Psoas muscle (tissue), 8 donors: ENCODE data around the gene EML4. TPM values are rescaled to one million over a fixed set of nuclear protein-coding genes. Genes with fewer than 3 reads are reported as not detected.

ENCODE experiments used
- ATAC-seq, 4 donors: fragments of 200-7000 bp; cut with Tn5 transposase; one replicate each; pipeline ENCODE4 v1.9.1; 2020; ENCODE audit warnings: moderate library complexity in 3 of 4, mild to moderate bottlenecking in 2 of 4
- DNase-seq, 2 donors: peaks; one replicate each; pipeline ENCODE4 v3.0.0-alpha.2; 2020
- H3K27ac ChIP-seq: fragments of 200-600 bp; one replicate; pipeline ENCODE4 v1.8.0; 2022
- H3K27me3 ChIP-seq, 3 donors: fragments of 200-600 bp in 1 of 3; one replicate each; pipeline versions ENCODE4 v1.6.1 to v1.8.0; 2013 to 2022; ENCODE audit warnings: low read length in 2 of 3, mild to moderate bottlenecking in 2 of 3, moderate library complexity in 1 of 3; ENCODE audit not compliant: insufficient read depth in 3 of 3
- H3K36me3 ChIP-seq, 2 donors: fragments of 200-600 bp in 1 of 2; one replicate each; pipeline versions ENCODE4 v1.6.1 to v1.8.0; 2013 to 2022; ENCODE audit warnings: low read depth in 1 of 2, mild to moderate bottlenecking in 1 of 2, moderate library complexity in 1 of 2; ENCODE audit not compliant: insufficient read depth in 1 of 2
- H3K4me1 ChIP-seq: fragments of 200-600 bp; one replicate; pipeline ENCODE4 v1.8.0; 2022
- H3K4me3 ChIP-seq: fragments of 200-600 bp; one replicate; pipeline ENCODE4 v1.8.0; 2022; ENCODE audit warnings: mild to moderate bottlenecking
- H3K9me3 ChIP-seq: fragments of 200-600 bp; one replicate; pipeline ENCODE4 v1.8.0; 2022
- CTCF ChIP-seq: fragments of 200-600 bp; IDR thresholded peaks from one replicate; pipeline ENCODE4 v1.8.0; 2022; ENCODE audit warnings: antibody characterized with exemption
- WGBS, 3 donors: extraction: QIAGEN DNeasy Blood & Tissue Kit; methylation state at CpG; one replicate each; pipeline versions ENCODE4 v1.1.6 to v1.1.7; 2013; 5-methylcytosine and 5-hydroxymethylcytosine counted together
- intact Hi-C, 2 donors: fragments of 100-400 bp; cut with DNase I; formaldehyde crosslinking; loops; one replicate each; pipeline versions ENCODE4 v1.11.0 to v1.14.2; 2022
- polyA plus RNA-seq, 3 donors: library from polyadenylated mRNA; stranded (reverse); fragments of 200-250 nt; gene quantifications; one replicate each; pipeline ENCODE4 v1.2.3, GENCODE V29; 2013
- total RNA-seq, 4 donors: library from RNA; stranded (reverse); fragmentation: NEBNext Ultra II Directional in 2 of 4; extraction: Animal tissue kit (Norgen Biotek cat#: 25700) in 2 of 4; gene quantifications; one replicate each; pipeline versions ENCODE4 v1.2.1 to v1.2.4, GENCODE V29; 2021 to 2023
- donor health status: healthy with polysubstance abuse.
- donor health status: DM: no; HTN: no; CAD: no; lungs with moderate emphysema.
- donor health status: Bipolar disorder and iron deficiency.
- donor health status: healthy.
- donor health status: DM: yes; HTN: yes; CAD: no.
- donor health status: DM: no; HTN: no; CAD: no.
- donor health status: DM: no; HTN: no; CAD: no.
- donor health status: DM: yes; HTN: yes; CAD: no.

The EML4 gene
- total and polyA plus RNA-seq, 7 donors = 2.7 to 8.9 (median 5.0) TPM

DNA sequence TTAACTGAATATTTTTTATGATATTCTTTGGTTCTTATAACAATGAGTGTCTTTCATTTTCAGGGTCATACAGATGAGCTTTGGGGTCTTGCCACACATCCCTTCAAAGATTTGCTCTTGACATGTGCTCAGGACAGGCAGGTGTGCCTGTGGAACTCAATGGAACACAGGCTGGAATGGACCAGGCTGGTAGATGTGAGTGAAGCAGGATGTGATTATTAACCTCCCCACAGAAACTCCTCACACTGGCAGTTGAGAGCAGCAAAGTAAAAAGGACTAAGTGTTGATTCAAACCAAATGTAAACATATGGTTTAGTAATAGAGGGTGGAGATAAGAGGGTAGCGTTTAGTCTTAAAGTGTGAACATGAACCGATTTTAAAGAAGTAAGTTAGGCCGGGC lies 134.1 kb downstream of the EML4 start:
- DNase-seq = no peak
- no peak for TF ChIP-seq CTCF
- no peak overlapping the region for H3K27ac ChIP-seq
- H3K9me3 ChIP-seq = no peaks in the 10 kb centered on the region
- no peaks in the 10 kb centered on the region for H3K27me3 ChIP-seq
- WGBS, 3 donors = 95 to 98% (median 97%) methylated on average over 3 of the region's 3 CpGs
- H3K4me3 ChIP-seq = no peak overlapping the region
- peaks cover 0 to 37% of the 10 kb centered on the region in 2 donors for H3K36me3 ChIP-seq
- no peak for ATAC-seq
- no peaks in the 10 kb centered on the region for H3K4me1 ChIP-seq
- intact Hi-C loops = no loop called here

DNA sequence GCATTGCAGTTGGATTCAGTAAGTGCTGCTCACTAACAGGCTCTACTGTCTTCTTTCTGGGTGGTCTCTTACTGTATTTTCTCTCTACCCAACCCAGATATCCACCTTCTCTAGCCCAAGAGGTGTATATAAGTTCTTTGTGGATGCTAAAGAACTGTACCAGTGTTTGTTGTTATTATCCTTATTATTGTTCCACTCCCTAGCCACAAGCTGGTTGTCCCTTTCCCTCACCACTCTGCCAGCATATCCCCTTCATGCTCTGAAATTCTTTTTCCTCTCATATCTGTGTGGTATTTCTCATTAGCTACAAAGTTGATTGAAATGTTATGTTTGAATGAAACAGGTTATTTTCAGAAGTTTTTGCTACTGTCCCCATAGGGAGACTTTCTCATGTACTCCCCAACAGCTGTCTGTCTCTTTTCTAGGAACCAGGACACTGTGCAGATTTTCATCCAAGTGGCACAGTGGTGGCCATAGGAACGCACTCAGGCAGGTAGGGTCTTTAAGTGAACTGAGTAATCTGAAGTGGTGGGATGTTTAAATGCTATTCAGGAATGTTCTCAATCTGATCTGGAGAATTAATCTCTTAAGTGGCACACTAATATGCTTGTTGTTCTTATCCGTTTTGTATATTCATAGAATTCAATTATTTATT lies 135.0 kb downstream of the EML4 start:
- no peak for TF ChIP-seq CTCF
- Histone ChIP-seq H3K4me3 (no peak overlapping the region), H3K27ac (no peak overlapping the region), H3K27me3 (no peaks in the 10 kb centered on the region), H3K36me3 (peaks cover 0 to 33% of the 10 kb centered on the region in 2 donors), H3K9me3 (no peaks in the 10 kb centered on the region), H3K4me1 (no peaks in the 10 kb centered on the region)
- intact Hi-C loops = no loop called here
- ATAC-seq (no peak), DNase-seq (no peak)
- WGBS, 3 donors = 95 to 98% (median 97%) methylated on average over 2 of the region's 2 CpGs

- no peak for TF ChIP-seq CTCF
- no peaks in the 10 kb centered on the region for H3K4me1 ChIP-seq
These were observed 138.0 kb downstream of the EML4 start for GRCh38 chr2:42307180-42307579.

DNA sequence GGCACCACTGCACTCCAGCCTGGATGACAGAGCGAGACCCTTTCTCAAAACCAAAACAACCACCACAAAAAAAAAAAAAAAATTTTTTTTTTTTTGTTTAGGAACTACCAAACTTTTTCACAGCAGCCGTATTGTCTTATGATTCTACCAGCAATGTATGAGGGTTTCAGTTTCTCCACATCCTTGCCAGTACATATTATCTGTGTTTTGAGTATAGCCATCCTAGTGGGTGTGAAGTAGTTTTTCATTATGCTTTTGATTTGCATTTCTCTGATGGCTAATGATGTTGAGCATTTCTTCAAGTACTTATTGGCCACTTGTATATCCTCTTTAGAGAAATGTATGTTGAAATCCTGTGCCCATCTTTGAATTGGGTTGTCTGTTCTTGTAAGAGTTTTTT lies 140.2 kb downstream of the EML4 start:
- Histone ChIP-seq H3K27me3 (no peaks in the 10 kb centered on the region), H3K27ac (no peak overlapping the region), H3K36me3 (peaks cover 0 to 13% of the 10 kb centered on the region in 2 donors), H3K4me1 (no peaks in the 10 kb centered on the region), H3K9me3 (no peaks in the 10 kb centered on the region), H3K4me3 (no peak overlapping the region)
- no peak for TF ChIP-seq CTCF
- intact Hi-C loops = no loop called here
- ATAC-seq (no peak), DNase-seq (no peak)
- WGBS, 3 donors = 97 to 100% (median 99%) methylated on average over 2 of the region's 2 CpGs

More at GRCh38 chr2:42307180-42307579, 138.0 kb downstream of the EML4 start:
- H3K36me3 ChIP-seq = peaks cover 0 to 31% of the 10 kb centered on the region in 2 donors
- H3K27me3 ChIP-seq = no peaks in the 10 kb centered on the region
- ATAC-seq (no peak), DNase-seq (no peak)
- H3K9me3 ChIP-seq = no peaks in the 10 kb centered on the region
- H3K4me3 ChIP-seq = no peak overlapping the region
- intact Hi-C loops = no loop called here
- no peak overlapping the region for H3K27ac ChIP-seq

DNA sequence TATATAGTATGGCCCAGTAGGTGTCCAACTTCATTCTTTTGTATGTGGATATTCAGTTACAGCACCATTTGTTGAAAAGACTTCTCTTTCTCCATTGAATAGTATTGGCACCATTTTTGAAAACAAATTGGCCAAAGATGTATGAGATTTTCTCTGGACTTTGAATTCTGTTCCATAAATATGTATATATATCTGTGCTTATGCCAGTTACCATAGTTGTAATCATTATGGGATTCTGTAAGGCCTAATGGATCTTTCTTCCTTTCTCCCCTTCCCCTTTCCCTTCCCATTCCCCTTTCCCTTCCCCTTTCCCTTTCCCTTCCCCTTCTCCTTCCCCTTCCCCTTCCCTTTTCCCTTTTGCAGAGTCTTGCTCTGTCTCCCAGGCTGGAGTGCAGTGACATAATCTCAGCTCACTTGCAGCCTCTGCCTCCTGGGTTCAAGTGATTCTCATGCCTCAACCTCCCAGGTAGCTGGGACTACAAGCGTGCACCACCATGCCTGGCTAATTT lies 140.9 kb downstream of the EML4 start:
- H3K4me1 ChIP-seq = no peaks in the 10 kb centered on the region
- intact Hi-C loops = no loop called here
- ATAC-seq (no peak), DNase-seq (no peak)
- TF ChIP-seq CTCF = no peak
- no peak overlapping the region for H3K4me3 ChIP-seq
- H3K27ac ChIP-seq = no peak overlapping the region
- H3K9me3 ChIP-seq = no peaks in the 10 kb centered on the region
- H3K27me3 ChIP-seq = no peaks in the 10 kb centered on the region
- H3K36me3 ChIP-seq = peaks cover 0 to 13% of the 10 kb centered on the region in 2 donors
- WGBS, 3 donors = 96 to 100% (median 97%) methylated on average over 1 of the region's 1 CpG
